Esophagus muscularis mucosa (tissue), 4 donors: ENCODE data around the gene MAML3. TPM values are rescaled to one million over a fixed set of nuclear protein-coding genes. Genes with fewer than 3 reads are reported as not detected.

Experiments used
- DNase-seq: peaks from one replicate; pipeline ENCODE4 v3.0.0-alpha.2; 2017; ENCODE audit errors: extremely low spot score
- H3K27ac ChIP-seq, 4 donors: fragments of 200-600 bp; sonication (generic); replicated peaks in 1 of 4; 1 replicate in 3 of 4; 2 replicates in 1 of 4; pipeline ENCODE4 v1.5.1; 2016 to 2019; ENCODE audit warnings: mild to moderate bottlenecking in 1 of 4
- H3K27me3 ChIP-seq, 4 donors: fragments of 200-600 bp; sonication (generic); one replicate each; pipeline versions ENCODE4 v1.5.1 to v1.6.0; 2016 to 2019
- H3K36me3 ChIP-seq, 4 donors: fragments of 200-600 bp; sonication (generic); one replicate each; pipeline ENCODE4 v1.5.1; 2016 to 2019
- H3K4me1 ChIP-seq, 4 donors: fragments of 200-600 bp; sonication (generic); one replicate each; pipeline ENCODE4 v1.5.1; 2016 to 2019
- H3K4me3 ChIP-seq, 4 donors: fragments of 200-600 bp; sonication (generic); 1 replicate in 2 of 4; 2 replicates in 2 of 4; pipeline ENCODE4 v1.5.1; 2016 to 2019; ENCODE audit warnings: mild to moderate bottlenecking in 4 of 4, moderate library complexity in 1 of 4
- H3K9me3 ChIP-seq, 4 donors: fragments of 200-600 bp; sonication (generic); 1 replicate in 3 of 4; 2 replicates in 1 of 4; pipeline ENCODE4 v1.5.1; 2016 to 2019
- EP300 ChIP-seq: sonication (generic); formaldehyde crosslinking; IDR thresholded peaks from one replicate; pipeline ENCODE4 v1.6.1; 2017; ENCODE audit warnings: antibody characterized with exemption
- POLR2A ChIP-seq: fragments of 450-650 bp; IDR thresholded peaks from one replicate; pipeline ENCODE4 v1.6.1; 2017; ENCODE audit warnings: antibody characterized with exemption, moderate library complexity, mild to moderate bottlenecking, low read depth
- POLR2AphosphoS5 ChIP-seq, 2 donors: sonication (generic); formaldehyde crosslinking; IDR thresholded peaks; one replicate each; pipeline ENCODE4 v1.6.1; 2017; ENCODE audit warnings: antibody characterized with exemption in 2 of 2
- WGBS: methylation state at CpG from one replicate; pipeline ENCODE4 v1.1.5; 2018; 5-methylcytosine and 5-hydroxymethylcytosine counted together
- intact Hi-C: fragments of 100-400 bp; cut with DNase I; formaldehyde crosslinking; loops from one replicate; pipeline ENCODE4 v1.15.1; 2023
- total RNA-seq, 4 donors: library from RNA; depleted of rRNA; stranded (reverse); fragments of >200 nt; gene quantifications; one replicate each; pipeline versions ENCODE4 v1.1.0 to v1.2.1, GENCODE V29; 2016
- TF ChIP-seq, protein P1 (sequence below), 3 experiments: fragments of 200-600 bp in 2 of 3; fragments of 450-650 bp in 1 of 3; sonication (generic) in 2 of 3; IDR thresholded peaks; one replicate each; pipeline ENCODE4 v1.5.1; 2017 to 2019; ENCODE audit warnings: antibody characterized with exemption in 3 of 3, mild to moderate bottlenecking in 2 of 3, moderate library complexity in 1 of 3

MAML3 gene
- total RNA-seq, 4 donors from 2014 or later = 5.0 to 8.7 (median 7.1) TPM

DNA sequence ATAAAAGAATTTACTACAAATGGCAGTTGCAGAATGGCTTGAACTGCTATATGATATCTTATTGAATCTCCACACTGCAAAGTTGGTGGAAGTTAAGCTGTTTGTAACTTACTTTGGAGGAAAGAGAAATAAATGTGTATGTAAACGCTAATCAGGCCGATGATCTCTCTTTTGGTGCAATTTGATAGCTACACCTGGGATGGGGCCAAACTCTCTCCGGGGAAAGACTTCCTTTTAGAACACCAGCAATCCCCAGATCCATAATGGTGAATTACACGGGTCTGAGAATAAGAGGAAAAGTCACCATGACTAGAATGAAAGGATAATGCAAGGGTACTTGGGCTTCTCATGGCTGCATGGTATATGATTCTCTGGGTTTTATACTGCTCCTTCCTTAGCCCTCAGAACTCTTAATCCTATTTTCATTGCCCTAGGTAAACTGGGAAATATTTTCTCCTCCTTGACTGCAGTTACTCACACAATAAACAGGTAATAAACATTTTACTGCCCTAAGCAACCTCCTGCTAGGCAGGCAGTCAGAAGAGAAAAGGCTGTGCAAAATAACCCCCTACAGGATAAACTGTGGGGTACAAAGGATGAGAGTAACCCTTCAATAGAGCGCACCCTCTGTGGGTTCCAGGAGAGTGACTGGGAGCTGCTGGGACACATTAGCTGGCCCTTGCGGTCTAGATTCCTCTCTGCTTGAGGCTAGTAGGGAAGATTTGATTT lies 379.1 kb downstream of the MAML3 start:
- Histone ChIP-seq H3K4me3 (no peak overlapping the region), H3K4me1 (peaks cover 8 to 16% (median 13%) of the 10 kb centered on the region in 4 donors), H3K9me3 (no peaks in the 10 kb centered on the region), H3K27me3 (no peaks in the 10 kb centered on the region), H3K36me3 (no peaks in the 10 kb centered on the region), H3K27ac (no peak overlapping the region)
- WGBS = 78% methylated on average over 6 of the region's 6 CpGs
- intact Hi-C loops = no loop called here
- TF ChIP-seq POLR2A = no peak
- TF ChIP-seq, protein P1, sequence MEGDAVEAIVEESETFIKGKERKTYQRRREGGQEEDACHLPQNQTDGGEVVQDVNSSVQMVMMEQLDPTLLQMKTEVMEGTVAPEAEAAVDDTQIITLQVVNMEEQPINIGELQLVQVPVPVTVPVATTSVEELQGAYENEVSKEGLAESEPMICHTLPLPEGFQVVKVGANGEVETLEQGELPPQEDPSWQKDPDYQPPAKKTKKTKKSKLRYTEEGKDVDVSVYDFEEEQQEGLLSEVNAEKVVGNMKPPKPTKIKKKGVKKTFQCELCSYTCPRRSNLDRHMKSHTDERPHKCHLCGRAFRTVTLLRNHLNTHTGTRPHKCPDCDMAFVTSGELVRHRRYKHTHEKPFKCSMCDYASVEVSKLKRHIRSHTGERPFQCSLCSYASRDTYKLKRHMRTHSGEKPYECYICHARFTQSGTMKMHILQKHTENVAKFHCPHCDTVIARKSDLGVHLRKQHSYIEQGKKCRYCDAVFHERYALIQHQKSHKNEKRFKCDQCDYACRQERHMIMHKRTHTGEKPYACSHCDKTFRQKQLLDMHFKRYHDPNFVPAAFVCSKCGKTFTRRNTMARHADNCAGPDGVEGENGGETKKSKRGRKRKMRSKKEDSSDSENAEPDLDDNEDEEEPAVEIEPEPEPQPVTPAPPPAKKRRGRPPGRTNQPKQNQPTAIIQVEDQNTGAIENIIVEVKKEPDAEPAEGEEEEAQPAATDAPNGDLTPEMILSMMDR (IDR thresholded peaks at IDR 0.05) = no peak
- no peak for TF ChIP-seq POLR2AphosphoS5 (IDR thresholded peaks at IDR 0.05)
- no peak for DNase-seq

DNA sequence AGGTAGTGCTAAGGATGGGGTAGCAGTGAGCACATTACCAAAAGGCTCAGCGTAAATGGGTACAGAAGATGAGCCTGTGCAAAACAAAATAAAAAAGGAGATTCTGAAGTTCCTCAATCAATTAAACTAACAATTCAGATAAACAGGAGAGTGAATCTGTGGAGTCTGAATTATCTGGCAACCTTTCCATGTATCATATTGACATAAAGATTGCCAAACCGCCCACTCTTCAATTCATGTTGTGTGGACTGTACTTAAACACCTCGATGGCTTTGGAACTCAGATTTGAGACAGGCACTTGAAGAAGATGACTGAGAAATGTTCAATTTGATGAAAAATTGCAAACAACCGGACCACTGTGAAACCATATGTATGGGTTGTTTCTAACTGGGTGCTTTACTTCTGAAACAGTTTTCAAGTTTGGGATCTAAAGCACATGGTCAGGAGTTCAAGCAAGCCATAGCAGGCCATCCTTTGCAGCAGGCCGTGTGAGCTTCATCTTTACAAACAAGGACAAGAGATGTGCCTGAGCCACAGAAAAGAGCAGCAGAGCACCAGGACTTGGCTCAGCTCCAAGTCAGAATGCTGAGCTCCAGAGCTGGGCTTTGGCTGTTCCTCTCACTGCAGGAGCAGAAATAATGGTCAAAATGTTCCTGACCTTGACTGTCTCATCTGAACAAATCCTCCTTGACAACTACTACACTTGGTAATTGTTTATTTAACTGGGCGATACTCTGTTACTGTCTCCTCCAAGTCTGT lies 380.2 kb downstream of the MAML3 start:
- intact Hi-C loops = no loop called here
- H3K27me3 ChIP-seq = no peaks in the 10 kb centered on the region
- TF ChIP-seq, protein P1 (IDR thresholded peaks at IDR 0.05) = no peak
- no peak for TF ChIP-seq EP300
- no peak for TF ChIP-seq POLR2A
- TF ChIP-seq POLR2AphosphoS5 (IDR thresholded peaks at IDR 0.05) = no peak
- WGBS = 81% methylated on average over 6 of the region's 6 CpGs
- no peak for DNase-seq
- no peaks in the 10 kb centered on the region for H3K9me3 ChIP-seq
- H3K36me3 ChIP-seq = no peaks in the 10 kb centered on the region
- H3K27ac ChIP-seq = no peak overlapping the region
- no peak overlapping the region for H3K4me3 ChIP-seq
- peaks cover 8 to 16% (median 13%) of the 10 kb centered on the region in 4 donors for H3K4me1 ChIP-seq

DNA sequence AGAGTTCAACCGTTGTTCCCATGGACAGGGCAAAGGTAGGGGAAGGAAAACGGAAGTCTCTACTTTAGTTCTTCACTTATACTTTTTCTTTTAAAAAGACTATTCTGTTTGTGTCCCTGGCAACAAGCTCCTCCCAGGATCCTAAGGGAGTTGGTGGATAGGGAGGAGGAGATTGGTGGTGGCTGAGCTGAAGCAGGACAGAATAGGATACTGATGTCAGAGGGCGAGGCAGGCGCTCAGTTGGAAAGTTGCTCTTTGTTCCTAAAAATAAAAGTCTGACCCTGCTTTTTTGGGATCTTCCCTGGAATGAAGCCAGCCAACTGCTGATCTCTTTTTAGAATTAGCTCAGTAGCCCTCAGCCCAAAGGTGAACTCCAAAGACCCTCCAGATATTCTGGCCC lies 383.6 kb downstream of the MAML3 start:
- H3K27ac ChIP-seq = no peak overlapping the region
- intact Hi-C loops = no loop called here
- H3K36me3 ChIP-seq = no peaks in the 10 kb centered on the region
- TF ChIP-seq POLR2A (no peak), POLR2AphosphoS5 (IDR thresholded peaks at IDR 0.05) (no peak), EP300 (no peak)
- TF ChIP-seq, protein P1 (IDR thresholded peaks at IDR 0.05) = no peak
- WGBS = 50% methylated on average over 4 of the region's 4 CpGs
- H3K4me1 ChIP-seq = peaks cover 8 to 19% (median 13%) of the 10 kb centered on the region in 4 donors
- no peak for DNase-seq
- no peaks in the 10 kb centered on the region for H3K9me3 ChIP-seq
- H3K27me3 ChIP-seq = no peaks in the 10 kb centered on the region
- no peak overlapping the region for H3K4me3 ChIP-seq

DNA sequence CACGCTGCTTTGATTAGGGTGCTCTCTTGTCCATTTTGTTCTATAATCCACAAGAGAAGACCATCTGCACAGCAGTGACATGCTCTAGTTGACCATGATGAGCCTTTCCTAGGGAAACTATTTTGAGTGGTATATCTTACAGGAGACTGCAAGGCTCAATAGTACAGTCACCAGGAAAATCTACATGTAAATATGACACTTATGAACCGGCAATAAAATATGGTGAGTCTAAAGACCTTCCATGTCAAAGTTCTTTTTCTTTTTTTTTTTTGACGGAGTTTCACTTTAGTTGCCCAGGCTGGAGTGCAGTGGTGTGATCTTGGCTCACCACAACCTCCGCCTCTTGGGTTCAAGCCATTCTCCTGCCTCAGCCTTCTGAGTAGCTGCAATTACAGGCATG lies 384.6 kb downstream of the MAML3 start:
- TF ChIP-seq POLR2AphosphoS5 (IDR thresholded peaks at IDR 0.05) = no peak
- TF ChIP-seq EP300 = no peak
- TF ChIP-seq, protein P1 (IDR thresholded peaks at IDR 0.05) = no peak
- no peak for TF ChIP-seq POLR2A
- intact Hi-C loops = no loop called here

More for the DNA sequence above, 384.6 kb downstream of the MAML3 start:
- DNase-seq = no peak
- no peak overlapping the region for H3K4me3 ChIP-seq
- peaks cover 11 to 29% (median 18%) of the 10 kb centered on the region in 4 donors for H3K4me1 ChIP-seq
- no peaks in the 10 kb centered on the region for H3K36me3 ChIP-seq
- H3K27me3 ChIP-seq = no peaks in the 10 kb centered on the region
- WGBS = 95% methylated on average over 4 of the region's 4 CpGs
- H3K9me3 ChIP-seq = no peaks in the 10 kb centered on the region
- H3K27ac ChIP-seq = no peak overlapping the region
